ENCODE measurements around the gene DIP2B. TPM values are rescaled to one million over a fixed set of nuclear protein-coding genes. Genes with fewer than 3 reads are reported as not detected.

Gene DIP2B
- total and polyA plus RNA-seq, 10 donors: 5.6 to 96.4 (median 61.6) TPM

DNA sequence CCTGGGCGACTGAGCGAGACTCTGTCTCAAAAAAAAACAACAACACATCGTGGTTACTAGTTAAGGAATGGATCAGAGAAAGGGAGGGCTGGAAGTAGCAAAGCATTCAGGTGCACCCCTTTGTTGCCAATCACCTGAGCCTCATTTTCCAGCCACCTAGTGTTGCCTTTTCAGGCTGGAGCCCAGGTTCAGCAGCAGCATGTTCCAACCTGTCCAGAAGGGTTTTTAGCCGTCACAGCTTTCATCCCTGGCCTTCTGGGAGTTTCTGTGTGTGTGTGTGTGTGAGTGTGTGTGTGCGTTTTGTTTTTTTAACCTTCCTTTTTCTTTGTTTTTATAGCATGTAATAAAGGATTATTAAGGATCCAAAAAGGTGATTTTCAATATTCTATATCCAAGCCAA is 138.0 kb downstream of the DIP2B start:
- no peaks in the 10 kb centered on the region for H3K27me3 ChIP-seq (replicated peaks in 1 of 7)
- TF ChIP-seq, protein P1, sequence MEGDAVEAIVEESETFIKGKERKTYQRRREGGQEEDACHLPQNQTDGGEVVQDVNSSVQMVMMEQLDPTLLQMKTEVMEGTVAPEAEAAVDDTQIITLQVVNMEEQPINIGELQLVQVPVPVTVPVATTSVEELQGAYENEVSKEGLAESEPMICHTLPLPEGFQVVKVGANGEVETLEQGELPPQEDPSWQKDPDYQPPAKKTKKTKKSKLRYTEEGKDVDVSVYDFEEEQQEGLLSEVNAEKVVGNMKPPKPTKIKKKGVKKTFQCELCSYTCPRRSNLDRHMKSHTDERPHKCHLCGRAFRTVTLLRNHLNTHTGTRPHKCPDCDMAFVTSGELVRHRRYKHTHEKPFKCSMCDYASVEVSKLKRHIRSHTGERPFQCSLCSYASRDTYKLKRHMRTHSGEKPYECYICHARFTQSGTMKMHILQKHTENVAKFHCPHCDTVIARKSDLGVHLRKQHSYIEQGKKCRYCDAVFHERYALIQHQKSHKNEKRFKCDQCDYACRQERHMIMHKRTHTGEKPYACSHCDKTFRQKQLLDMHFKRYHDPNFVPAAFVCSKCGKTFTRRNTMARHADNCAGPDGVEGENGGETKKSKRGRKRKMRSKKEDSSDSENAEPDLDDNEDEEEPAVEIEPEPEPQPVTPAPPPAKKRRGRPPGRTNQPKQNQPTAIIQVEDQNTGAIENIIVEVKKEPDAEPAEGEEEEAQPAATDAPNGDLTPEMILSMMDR (IDR thresholded peaks at IDR 0.05 in 8 of 11, conservative IDR thresholded peaks at IDR 0.05 in 3 of 11): no peak
- TF ChIP-seq POLR2A (IDR thresholded peaks at IDR 0.05): no peak
- no peak for TF ChIP-seq POLR2AphosphoS5 (IDR thresholded peaks at IDR 0.05)
- no peak for DNase-seq
- H3K4me1 ChIP-seq: peaks cover 4 to 30% (median 7%) of the 10 kb centered on the region in 6 donors
- H3K27ac ChIP-seq: no peak overlapping the region
- WGBS, 5 donors: 81 to 91% (median 85%) methylated on average over 5 of the region's 5 CpGs
- H3K4me3 ChIP-seq: no peak overlapping the region
- peaks cover 0 to 52% (median 13%) of the 10 kb centered on the region in 6 donors for H3K36me3 ChIP-seq
- intact Hi-C loops (cut with DNase I; ENCODE audit: low total_unique reads): no loop called here
- H3K9me3 ChIP-seq: no peaks in the 10 kb centered on the region

DNA sequence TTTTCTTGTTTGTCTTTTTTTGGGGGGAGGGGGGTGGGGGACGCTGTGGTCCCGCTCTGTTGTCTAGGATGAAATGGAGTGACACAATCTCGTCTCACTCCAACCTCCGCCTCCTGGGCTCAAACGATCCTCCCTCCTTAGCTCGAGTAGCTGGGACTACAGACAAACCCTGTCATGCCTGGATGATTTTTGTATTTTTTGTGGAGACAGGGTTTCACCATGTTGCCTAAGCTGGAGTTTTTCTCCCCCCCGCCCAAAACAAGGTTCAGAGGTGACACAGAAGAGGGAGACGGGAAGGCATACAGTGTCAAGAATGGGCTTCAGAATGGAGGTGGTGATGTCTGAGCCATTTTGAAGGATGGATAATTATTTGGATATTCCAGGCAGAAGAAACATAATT is 142.2 kb downstream of the DIP2B start:
- no peak overlapping the region for H3K4me3 ChIP-seq
- TF ChIP-seq, protein P1 (IDR thresholded peaks at IDR 0.05 in 8 of 11, conservative IDR thresholded peaks at IDR 0.05 in 3 of 11): no peak
- TF ChIP-seq POLR2A (IDR thresholded peaks at IDR 0.05) (no peak), POLR2AphosphoS5 (IDR thresholded peaks at IDR 0.05) (no peak)
- H3K27ac ChIP-seq: no peak overlapping the region
- no peaks in the 10 kb centered on the region for H3K27me3 ChIP-seq (replicated peaks in 1 of 7)
- no peak for DNase-seq
- WGBS, 5 donors: 91 to 94% (median 93%) methylated on average over 8 of the region's 8 CpGs
- intact Hi-C loops (cut with DNase I; ENCODE audit: low total_unique reads): no loop called here
- peaks cover 0 to 37% (median 7%) of the 10 kb centered on the region in 6 donors for H3K36me3 ChIP-seq
- no peaks in the 10 kb centered on the region for H3K9me3 ChIP-seq
- peaks cover 0 to 18% (median 0%) of the 10 kb centered on the region in 6 donors for H3K4me1 ChIP-seq

DNA sequence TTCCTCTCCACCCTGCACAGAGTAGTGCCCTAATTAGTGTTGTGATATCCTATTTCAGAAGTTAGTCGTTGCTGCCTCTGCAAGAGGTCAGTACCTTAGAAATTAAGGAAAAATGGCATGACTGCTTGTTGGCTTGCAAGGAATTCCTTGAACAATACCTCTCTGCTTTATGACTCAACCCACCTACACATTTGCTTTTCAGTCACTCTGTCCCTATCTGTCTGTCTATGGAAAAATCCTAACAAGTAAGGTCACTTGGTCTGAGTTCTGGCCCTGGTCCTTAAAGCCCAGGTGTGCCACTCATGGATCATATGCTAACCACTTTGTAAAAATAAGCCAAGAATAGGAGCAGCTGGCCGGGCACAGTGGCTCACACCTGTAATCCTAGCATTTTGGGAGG is 142.7 kb downstream of the DIP2B start:
- 95 to 100% (median 95%) methylated on average over 2 of the region's 2 CpGs for WGBS, 5 donors
- Histone ChIP-seq H3K27ac (no peak overlapping the region), H3K27me3 (replicated peaks in 1 of 7) (no peaks in the 10 kb centered on the region), H3K36me3 (peaks cover 0 to 32% (median 5%) of the 10 kb centered on the region in 6 donors), H3K9me3 (no peaks in the 10 kb centered on the region), H3K4me1 (peaks cover 0 to 18% (median 0%) of the 10 kb centered on the region in 6 donors), H3K4me3 (no peak overlapping the region)
- DNase-seq: no peak
- intact Hi-C loops (cut with DNase I; ENCODE audit: low total_unique reads): no loop called here
- TF ChIP-seq, protein P1 (IDR thresholded peaks at IDR 0.05 in 8 of 11, conservative IDR thresholded peaks at IDR 0.05 in 3 of 11): no peak
- TF ChIP-seq POLR2AphosphoS5 (IDR thresholded peaks at IDR 0.05) (no peak), POLR2A (IDR thresholded peaks at IDR 0.05) (no peak)

DNA sequence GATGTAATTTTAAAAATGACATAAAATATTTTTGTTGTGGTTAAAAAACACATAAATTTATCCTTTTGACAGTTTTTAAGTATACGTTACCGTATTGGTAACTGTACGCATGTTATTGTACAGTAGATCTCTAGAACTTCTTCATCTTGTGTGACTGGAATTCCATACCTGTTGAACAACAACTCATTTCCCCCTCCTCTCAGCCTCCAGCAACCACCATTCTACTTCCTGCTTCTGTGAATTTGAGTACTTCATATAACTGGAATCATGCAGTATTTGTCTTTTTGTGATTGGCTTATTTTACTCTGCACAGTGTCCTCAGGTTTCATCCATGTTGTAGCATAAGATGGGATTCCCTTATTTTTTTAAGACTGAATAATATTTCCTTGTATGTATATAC is 145.5 kb downstream of the DIP2B start:
- no peaks in the 10 kb centered on the region for H3K9me3 ChIP-seq
- no peaks in the 10 kb centered on the region for H3K27me3 ChIP-seq (replicated peaks in 1 of 7)
- peaks cover 0 to 18% (median 0%) of the 10 kb centered on the region in 6 donors for H3K4me1 ChIP-seq
- peaks cover 0 to 15% (median 0%) of the 10 kb centered on the region in 6 donors for H3K36me3 ChIP-seq
- 88 to 97% (median 91%) methylated on average over 3 of the region's 3 CpGs for WGBS, 5 donors
- no peak overlapping the region for H3K27ac ChIP-seq
- H3K4me3 ChIP-seq: no peak overlapping the region
- intact Hi-C loops (cut with DNase I; ENCODE audit: low total_unique reads): no loop called here
- no peak for DNase-seq
- TF ChIP-seq, protein P1 (IDR thresholded peaks at IDR 0.05 in 8 of 11, conservative IDR thresholded peaks at IDR 0.05 in 3 of 11): no peak
- TF ChIP-seq POLR2A (IDR thresholded peaks at IDR 0.05): no peak
- no peak for TF ChIP-seq POLR2AphosphoS5 (IDR thresholded peaks at IDR 0.05)

Data from spleen (tissue), 11 donors.